Colonic mucosa (tissue), 4 donors: ENCODE results near the gene TMEM170A. TPM values are rescaled to one million over a fixed set of nuclear protein-coding genes. Genes with fewer than 3 reads are reported as not detected.

Source experiments
- DNase-seq: peaks from one replicate; pipeline ENCODE4 v3.0.0-alpha.2; 2020
- H3K27ac ChIP-seq: fragments of 200-600 bp; one replicate; pipeline ENCODE4 v1.8.0; 2021
- H3K27me3 ChIP-seq: fragments of 200-600 bp; one replicate; pipeline ENCODE4 v1.8.0; 2021
- H3K36me3 ChIP-seq: fragments of 200-600 bp; one replicate; pipeline ENCODE4 v1.8.0; 2021
- H3K4me1 ChIP-seq: fragments of 200-600 bp; one replicate; pipeline ENCODE4 v1.8.0; 2021; ENCODE audit warnings: mild to moderate bottlenecking
- H3K4me3 ChIP-seq: fragments of 200-600 bp; one replicate; pipeline ENCODE4 v1.8.0; 2021
- H3K9ac ChIP-seq, 2 donors: one replicate each; pipeline ENCODE4 v1.7.0; 2013; ENCODE audit warnings: control low read depth in 2 of 2, low read depth in 2 of 2, low read length in 2 of 2
- H3K9me3 ChIP-seq: fragments of 200-600 bp; one replicate; pipeline ENCODE4 v1.8.0; 2021
- CTCF ChIP-seq: fragments of 200-600 bp; IDR thresholded peaks from one replicate; pipeline ENCODE4 v1.8.0; 2022; ENCODE audit warnings: antibody characterized with exemption, mild to moderate bottlenecking
- intact Hi-C: fragments of 100-400 bp; cut with DNase I; formaldehyde crosslinking; loops from one replicate; pipeline ENCODE4 v1.14.1; 2022
- total RNA-seq, 2 donors: library from RNA; stranded (reverse); fragmentation: NEBNext Ultra II Directional in 1 of 2; extraction: Animal tissue kit (Norgen Biotek cat#: 25700) in 1 of 2; gene quantifications; one replicate each; pipeline ENCODE4 v1.2.1, GENCODE V29; 2021
- donor health status: healthy.
- donor health status: DM: no; HTN: no; CAD: no.
- donor health status: DM: no; HTN: no; CAD: no.

TMEM170A gene
- total RNA-seq, 2 donors from 2014 or later: 39.7 to 50.9 TPM

DNA sequence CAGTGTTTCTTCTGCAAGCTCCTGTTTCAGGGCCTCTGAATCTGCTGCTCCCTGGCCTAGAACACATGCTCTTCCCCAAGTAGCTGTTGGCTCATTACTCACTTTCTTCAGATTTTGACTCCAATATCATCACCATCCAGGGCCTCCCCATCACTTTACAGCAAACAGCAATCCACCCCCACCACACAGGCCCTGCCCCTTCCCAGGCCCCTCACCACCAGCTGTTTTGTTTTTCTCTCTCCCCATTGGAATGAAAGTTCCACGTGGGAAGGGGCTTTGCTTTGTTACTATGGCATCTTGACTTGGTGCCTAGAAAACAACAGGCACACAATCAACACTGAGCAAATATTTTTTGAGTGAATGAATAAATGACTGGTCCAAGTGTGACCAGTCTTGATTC, 4.0 kb downstream of the TMEM170A start:
- H3K4me3 ChIP-seq: no peak overlapping the region
- DNase-seq: no peak
- TF ChIP-seq CTCF: no peak
- H3K4me1 ChIP-seq: peaks cover 26% of the 10 kb centered on the region
- intact Hi-C loops: loop anchor here (5.0 kb wide), 1 partner anchor 97 kb away; the partner anchor contains the start of gene TMEM231
- no peaks in the 10 kb centered on the region for H3K9me3 ChIP-seq
- H3K27ac ChIP-seq: no peak overlapping the region
- no peaks in the 10 kb centered on the region for H3K27me3 ChIP-seq
- H3K9ac ChIP-seq: peak overlapping the region in 1 of 2 donors; percentile 15
- no peaks in the 10 kb centered on the region for H3K36me3 ChIP-seq

- no peak for TF ChIP-seq CTCF
- Histone ChIP-seq H3K27me3 (no peaks in the 10 kb centered on the region), H3K27ac (no peak overlapping the region), H3K9me3 (no peaks in the 10 kb centered on the region), H3K9ac (peak overlapping the region in 1 of 2 donors; percentile 12), H3K4me1 (peaks cover 26% of the 10 kb centered on the region), H3K4me3 (no peak overlapping the region), H3K36me3 (no peaks in the 10 kb centered on the region)
- DNase-seq: no peak
- intact Hi-C loops: loop anchor here (5.0 kb wide), 1 partner anchor 98 kb away; the partner anchor contains the start of gene TMEM231
These were observed 4.8 kb downstream of the TMEM170A start for GRCh38 chr16:75459691-75460090.

DNA sequence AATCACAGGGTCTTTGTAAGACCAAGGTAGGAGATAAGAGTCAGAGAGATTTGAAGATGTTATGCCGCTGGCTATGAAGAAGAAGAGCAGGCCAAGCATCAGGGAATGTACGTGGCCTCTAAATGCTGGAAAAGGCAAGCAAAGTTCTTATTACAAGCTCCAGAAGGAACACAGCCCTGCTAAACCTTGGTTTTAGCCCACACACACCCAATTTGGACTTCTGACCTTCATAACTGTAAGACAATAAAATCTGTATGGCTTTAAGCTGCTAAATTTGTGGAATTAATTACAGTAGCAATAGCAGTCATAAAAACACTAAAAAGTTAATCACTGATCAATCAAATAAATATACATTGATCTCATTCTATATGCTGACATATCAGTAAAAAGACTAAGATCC, 6.0 kb downstream of the TMEM170A start:
- H3K9me3 ChIP-seq: no peaks in the 10 kb centered on the region
- intact Hi-C loops: no loop called here
- no peaks in the 10 kb centered on the region for H3K27me3 ChIP-seq
- H3K4me3 ChIP-seq: no peak overlapping the region
- H3K36me3 ChIP-seq: no peaks in the 10 kb centered on the region
- H3K27ac ChIP-seq: peak overlapping the region; percentile 60
- no peak for TF ChIP-seq CTCF
- H3K9ac ChIP-seq: peak overlapping the region in 1 of 2 donors; percentile 62
- peaks cover 26% of the 10 kb centered on the region for H3K4me1 ChIP-seq
- no peak for DNase-seq

GRCh38 chr16:75458029-75458428, 6.5 kb downstream of the TMEM170A start:
- Histone ChIP-seq H3K4me1 (peaks cover 29% of the 10 kb centered on the region), H3K9me3 (no peaks in the 10 kb centered on the region), H3K4me3 (no peak overlapping the region), H3K27ac (peak overlapping the region; percentile 60), H3K9ac (peak overlapping the region in 1 of 2 donors; percentile 62), H3K27me3 (no peaks in the 10 kb centered on the region), H3K36me3 (no peaks in the 10 kb centered on the region)
- no peak for DNase-seq
- intact Hi-C loops: no loop called here
- no peak for TF ChIP-seq CTCF

DNA sequence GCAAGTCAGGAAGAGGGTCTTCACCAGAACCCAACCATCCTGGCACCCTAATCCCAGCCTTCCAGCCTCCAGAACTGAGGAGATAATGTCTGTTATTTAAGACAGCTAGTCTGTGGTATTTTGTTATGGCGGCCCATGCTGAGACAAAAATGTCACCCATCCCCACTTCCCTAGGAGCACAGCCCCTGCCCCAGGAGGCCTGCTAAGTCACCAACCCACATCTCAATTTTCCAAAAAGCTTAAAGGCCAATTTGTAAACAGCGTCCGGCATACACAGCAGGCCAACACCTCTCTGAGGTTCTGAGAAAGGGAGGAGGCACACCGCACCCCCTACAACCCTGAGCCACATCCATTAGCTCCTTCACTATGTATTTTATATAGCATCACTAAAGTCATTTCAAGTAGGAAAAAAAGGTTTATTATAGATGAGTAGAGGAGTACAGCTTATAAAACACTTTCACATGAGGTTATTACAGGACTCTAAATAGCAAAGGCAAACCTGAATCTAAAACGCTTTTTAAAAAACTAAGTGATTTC, 6.9 kb downstream of the TMEM170A start:
- Histone ChIP-seq H3K9me3 (no peaks in the 10 kb centered on the region), H3K27me3 (no peaks in the 10 kb centered on the region), H3K4me3 (no peak overlapping the region), H3K36me3 (no peaks in the 10 kb centered on the region), H3K9ac (peak overlapping the region in 1 of 2 donors; percentile 62), H3K4me1 (peaks cover 32% of the 10 kb centered on the region), H3K27ac (peak overlapping the region; percentile 60)
- no peak for DNase-seq
- TF ChIP-seq CTCF: no peak
- intact Hi-C loops: no loop called here
